T follicular helper cell (primary cell): ENCODE measurements around the gene P2RX2.

Experiments
- DNase-seq: peaks from one replicate; pipeline ENCODE4 v3.0.0-alpha.2; 2020; ENCODE audit warnings: low read depth

Gene P2RX2

GRCh38 chr12:132662901-132663755, 44.6 kb downstream of the P2RX2 start:
- DNase-seq = no peak

- no peak for DNase-seq
Measured at GRCh38 chr12:132664206-132665148, 45.9 kb downstream of the P2RX2 start.

GRCh38 chr12:132665149-132665491, 46.5 kb downstream of the P2RX2 start:
- DNase-seq = no peak

- no peak for DNase-seq
Measured at GRCh38 chr12:132665794-132666193, 47.2 kb downstream of the P2RX2 start.

GRCh38 chr12:132668191-132669088, 49.9 kb downstream of the P2RX2 start:
- DNase-seq = no peak

GRCh38 chr12:132669166-132669879, 50.7 kb downstream of the P2RX2 start:
- no peak for DNase-seq
